AG08395 (cell line): ENCODE results near the gene FILIP1L.

Experiments
- DNase-seq: peaks from one replicate; pipeline ENCODE4 v3.0.0; 2012; ENCODE audit warnings: mixed read lengths, low spot score

The FILIP1L gene

DNA sequence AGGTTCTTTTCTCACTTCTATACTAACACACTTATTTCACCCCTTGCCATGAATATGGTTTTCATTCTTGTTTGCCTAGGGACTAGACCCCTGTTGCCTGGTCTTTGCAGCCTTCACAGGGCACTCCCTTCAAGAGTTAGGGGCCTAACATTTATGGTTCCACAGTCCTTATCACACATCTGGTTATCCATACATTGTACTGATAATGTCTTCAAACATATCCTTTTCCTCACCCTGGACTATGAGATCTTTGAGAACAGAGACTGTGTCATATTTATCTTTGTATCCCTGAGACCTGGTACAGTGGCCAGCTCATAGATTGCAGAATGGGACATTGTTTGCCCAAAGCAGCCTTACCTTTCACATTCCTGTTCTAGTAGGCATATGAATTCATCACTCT lies 190.4 kb downstream of the FILIP1L start:
- no peak for DNase-seq

GRCh38 chr3:99921986-99922385 lies 192.3 kb downstream of the FILIP1L start:
- no peak for DNase-seq

DNA sequence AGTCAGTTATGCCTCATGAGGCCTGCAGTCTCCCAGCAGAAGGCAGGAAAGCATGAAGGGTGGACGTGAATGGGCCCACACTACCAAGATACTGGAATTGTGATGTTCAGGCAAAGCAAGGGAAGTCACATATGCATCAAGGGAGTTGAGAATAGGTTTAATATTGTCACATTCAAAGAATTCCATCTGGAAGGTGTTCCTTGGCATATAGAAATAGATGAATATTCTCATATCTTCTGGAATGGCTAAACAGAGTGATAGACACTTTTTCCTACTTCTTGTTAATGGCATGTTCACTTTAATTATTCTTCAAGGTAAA lies 193.0 kb downstream of the FILIP1L start:
- no peak for DNase-seq

DNA sequence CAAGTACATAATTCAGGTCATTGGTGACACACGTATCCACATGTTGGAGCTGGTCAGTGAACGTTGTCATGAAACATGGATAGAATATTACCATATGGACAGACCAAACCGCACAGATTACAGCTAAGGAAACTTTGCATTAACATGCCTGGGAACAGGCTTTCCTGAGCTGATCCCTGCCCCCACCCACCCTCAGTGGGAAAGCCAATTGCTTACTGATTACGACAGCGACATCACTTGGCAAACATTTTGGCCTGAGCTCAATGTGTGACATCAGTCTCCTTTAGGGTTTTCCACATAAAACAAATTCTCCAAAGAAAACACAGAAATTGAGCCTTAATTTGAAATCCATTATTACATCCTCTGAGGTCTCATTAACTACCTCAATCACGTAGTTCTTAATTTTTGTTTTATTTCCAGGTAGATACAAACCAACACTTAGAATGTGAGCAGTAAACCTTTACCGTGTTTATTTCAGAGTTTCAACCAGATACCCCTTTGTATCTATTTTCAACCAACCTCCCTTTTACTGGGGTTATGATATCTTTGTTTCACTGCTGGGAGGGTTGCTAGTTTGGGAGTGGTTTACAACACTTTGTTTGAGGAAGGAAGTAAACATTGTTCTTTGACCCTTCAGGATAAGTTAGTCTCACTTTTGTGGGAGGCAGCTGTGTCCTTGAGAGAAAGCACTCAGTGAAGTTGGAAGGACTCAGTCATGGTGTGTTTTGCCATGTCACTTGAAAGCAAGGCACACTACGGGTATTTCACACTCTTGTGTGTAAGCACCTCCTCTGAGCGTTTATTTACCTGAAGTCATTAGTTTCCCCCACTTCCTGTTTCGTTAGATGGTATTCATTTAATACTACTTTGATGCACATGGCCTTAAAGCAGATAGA lies 193.6 kb downstream of the FILIP1L start:
- peak; percentile 53 for DNase-seq

DNA sequence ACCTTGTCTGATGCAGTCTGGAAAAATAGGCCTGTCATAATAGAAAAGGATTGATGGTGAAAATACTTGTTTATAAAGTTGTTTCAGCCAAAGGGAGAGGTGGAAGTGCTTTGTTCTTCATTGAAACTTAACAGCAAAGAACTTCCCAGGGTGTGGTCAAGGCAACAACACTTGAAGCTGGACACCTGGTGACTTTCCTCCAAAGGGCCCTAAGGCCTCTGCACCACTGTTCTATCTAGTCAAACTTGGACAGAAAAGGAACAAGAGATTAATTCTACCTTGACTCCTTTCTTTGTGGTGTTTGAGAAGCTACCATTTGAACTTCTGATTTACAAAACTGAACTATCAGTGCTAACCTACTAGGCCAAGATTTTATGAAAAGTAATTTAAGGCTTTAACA lies 194.6 kb downstream of the FILIP1L start:
- no peak for DNase-seq

- DNase-seq: no peak
Observed at GRCh38 chr3:99918715-99919114, 195.6 kb downstream of the FILIP1L start.

GRCh38 chr3:99915906-99916432 lies 198.3 kb downstream of the FILIP1L start:
- no peak for DNase-seq

GRCh38 chr3:99911433-99911832 lies 202.9 kb downstream of the FILIP1L start:
- no peak for DNase-seq

DNA sequence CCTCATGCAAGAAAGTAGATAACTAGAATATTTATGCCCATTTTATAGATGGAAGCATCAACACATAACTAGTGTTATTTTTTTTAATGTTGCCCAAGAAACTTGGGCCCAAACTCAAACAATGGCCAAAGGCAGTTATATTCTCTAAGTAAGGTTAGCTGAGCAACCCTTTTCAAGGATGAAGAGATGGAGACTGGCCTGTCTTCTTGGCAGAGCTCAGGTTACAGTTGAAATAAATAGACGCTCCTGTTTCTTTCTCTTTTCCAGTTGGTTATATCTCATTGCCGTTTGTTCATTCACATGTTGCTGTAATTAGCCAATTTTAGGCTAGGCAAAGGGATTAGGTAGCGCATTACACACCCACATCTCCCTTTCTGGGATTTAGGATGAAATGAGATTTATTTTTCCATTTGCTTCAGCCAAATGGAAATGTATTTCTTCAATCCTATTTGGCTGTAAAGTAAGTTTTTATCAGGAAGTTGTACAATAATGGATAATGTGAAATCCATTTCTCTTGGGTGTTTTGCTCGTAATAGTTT lies 203.5 kb downstream of the FILIP1L start:
- DNase-seq: no peak

DNA sequence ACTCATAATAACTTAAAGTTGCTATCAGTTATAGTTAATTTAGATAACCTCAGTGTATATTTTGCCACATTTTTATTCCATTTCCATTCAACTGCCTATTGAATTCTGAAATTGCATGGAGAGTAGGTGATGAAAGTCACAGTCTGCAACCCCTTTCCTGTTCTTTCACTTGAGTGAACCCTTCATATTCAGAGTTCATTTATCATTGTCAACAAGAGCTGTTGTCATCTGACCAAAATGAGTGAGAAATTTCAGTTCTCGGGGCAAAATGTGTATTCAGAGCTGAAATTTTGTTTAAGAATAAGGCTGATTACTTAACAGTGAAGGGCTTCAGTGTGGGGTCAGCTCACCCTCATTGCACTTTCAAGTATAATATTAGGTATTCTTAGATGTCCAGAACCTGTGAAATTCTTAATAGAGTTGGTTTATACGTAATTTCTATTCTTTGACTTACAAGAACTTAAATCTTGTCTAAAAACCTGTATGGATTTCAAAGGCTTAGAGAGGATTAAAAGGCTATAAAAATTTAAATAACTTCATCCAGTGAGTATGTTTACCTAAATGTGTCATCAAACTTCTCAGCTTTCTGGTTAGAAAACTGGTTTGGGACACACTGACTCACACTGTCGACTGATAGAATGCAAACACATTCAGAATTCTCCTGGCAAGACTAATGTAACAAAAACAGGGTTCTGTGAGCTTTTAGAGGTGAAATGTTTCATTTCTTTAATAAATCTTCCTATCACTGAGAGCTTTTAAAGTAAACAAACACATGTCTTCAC lies 204.4 kb downstream of the FILIP1L start:
- peak; percentile 51 for DNase-seq

DNA sequence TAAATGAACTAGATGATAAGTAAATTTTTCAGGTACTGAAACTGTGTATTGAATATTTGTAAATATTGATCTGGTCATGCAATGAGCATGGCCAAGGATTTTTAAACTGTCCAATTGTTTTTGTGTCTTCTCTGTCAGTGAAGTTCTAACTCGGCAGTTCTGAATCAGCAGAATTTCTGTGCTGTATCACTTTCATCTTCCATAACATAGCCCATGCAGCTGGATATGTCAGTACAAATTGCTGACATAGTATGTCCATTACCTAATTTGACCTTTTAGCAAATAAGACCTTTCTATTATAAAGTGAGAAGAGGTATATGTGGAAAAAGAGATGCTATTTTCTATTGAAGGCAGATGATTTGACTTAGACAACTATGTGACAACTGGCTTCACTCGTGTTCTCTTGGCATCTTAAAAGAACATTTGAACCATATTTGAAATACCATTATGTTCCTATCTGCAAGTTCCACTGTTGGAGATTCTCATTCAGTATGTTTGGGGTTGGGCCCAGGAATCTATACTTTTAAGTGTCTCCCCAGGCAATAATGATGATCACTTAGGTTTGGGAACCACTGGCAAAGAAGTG lies 206.2 kb downstream of the FILIP1L start:
- DNase-seq: no peak

DNA sequence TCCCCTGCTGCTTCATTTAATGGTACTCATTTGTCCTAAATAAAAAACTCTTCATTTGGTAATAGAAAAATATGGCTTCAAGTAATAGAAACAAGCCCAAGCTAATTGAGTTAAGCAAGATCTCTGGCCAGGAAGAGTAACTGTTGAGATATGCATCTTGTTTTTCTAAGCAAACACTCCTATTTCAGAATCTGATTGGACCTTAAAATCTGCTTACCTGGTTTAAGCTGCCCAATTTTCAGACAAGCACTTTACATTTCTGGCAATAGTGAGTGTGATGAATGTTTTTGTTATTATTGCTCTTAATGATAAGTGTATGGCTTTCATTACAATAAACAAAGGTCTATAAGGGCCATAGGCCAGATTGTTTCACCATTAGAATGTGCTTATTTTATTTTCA lies 210.4 kb downstream of the FILIP1L start:
- no peak for DNase-seq

DNA sequence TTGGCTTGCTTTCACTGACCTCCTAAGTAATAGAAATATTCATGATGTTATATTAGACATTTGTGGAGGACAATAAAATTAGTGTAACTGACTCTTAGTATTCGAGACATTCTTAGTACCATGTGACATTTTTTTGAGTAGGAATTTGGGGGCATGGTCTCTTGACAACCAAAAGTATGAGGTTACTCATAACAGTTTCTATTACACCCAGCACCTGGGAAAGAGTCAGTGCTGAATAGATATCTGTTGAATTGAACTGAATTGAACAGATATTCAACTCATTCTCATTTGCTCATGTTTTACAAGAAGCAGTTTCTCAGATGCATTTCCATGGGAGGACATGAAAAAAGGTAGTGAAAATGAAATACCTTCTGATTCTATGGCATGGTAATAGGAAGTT lies 212.2 kb downstream of the FILIP1L start:
- DNase-seq: no peak

- DNase-seq: peak; percentile 53
Observed at GRCh38 chr3:99901200-99901926, 212.9 kb downstream of the FILIP1L start.

DNA sequence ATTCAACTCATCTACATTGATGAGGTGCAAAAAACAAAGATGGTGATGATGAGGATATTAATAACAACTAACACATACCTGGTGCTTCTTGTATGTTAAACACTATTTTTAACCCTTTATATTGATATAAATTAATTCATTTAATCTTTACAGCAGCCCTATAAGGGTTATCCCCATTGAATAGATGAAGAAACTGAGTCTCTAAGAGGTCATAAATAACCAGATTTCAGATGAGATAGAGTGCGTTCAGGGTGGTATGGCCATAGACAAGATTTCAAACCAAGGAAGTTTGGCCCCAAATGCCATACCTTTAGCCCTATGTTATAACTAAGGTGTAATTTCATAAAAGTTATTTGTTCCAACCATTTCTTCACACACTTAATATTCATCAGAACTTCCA lies 214.1 kb downstream of the FILIP1L start:
- no peak for DNase-seq

DNA sequence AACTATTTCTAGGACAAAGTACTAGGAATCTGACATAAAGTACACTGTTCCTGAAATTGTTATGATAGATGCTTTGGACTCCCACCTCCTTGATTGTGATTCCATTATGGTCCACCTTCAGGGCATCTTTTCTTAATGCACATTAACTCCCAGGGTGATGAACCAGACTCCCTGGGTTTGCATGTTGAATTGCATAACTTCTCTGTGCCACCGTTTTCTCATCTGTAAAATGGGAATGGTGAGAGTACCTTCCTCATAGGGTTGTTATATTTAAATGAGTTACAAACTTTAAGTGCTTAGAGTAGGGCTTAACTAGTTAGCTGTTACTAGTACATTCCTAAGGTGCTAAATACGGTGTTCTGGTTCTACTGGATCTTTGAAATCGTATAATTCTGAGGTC lies 214.7 kb downstream of the FILIP1L start:
- DNase-seq: no peak

DNA sequence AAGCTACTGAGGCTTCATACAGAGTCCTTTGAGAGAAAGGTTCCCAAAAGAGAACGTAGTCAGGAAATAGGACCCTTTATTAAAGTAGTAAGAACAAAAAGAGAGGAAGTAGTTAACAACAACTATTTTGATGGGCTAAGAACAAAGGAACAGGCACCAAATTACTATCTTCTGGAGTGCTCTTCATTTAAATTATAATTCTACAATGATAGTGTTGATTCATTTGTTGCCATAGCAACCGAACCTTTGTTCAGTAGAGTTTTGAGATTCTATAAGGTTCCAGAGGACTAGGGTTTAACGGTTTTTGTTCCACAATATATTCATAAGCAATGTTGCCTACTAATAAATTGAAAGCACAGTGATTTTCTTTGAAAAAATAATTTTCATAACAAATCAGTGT lies 217.8 kb downstream of the FILIP1L start:
- DNase-seq: no peak

GRCh38 chr3:99895703-99896441 lies 218.4 kb downstream of the FILIP1L start:
- peak; percentile 67 for DNase-seq

DNA sequence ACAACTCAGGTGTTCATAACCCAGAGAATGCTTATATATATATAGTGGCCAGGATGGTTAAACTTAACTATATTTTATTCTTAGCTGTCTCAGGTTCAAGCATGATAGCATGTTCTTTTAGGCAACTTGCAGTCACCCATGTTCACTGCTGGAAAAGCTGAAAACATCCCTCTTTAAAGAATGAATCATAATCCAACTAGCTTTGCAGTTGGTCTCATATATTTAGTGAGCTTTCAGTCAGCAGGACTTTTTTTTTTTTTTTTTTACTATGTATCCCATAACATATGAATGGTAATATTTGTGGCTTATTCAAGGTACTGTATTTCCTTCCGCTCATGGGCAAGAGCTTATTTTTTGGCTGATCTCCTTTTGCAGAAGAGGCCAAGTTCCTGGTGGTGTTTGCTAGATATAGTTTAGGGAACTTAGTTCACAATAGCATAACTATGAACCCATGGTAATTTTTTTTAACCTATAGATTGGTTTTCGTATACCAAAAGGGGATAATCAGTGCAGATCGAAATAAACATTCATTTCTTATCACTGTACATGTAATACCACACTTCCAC lies 219.1 kb downstream of the FILIP1L start:
- DNase-seq: no peak

DNA sequence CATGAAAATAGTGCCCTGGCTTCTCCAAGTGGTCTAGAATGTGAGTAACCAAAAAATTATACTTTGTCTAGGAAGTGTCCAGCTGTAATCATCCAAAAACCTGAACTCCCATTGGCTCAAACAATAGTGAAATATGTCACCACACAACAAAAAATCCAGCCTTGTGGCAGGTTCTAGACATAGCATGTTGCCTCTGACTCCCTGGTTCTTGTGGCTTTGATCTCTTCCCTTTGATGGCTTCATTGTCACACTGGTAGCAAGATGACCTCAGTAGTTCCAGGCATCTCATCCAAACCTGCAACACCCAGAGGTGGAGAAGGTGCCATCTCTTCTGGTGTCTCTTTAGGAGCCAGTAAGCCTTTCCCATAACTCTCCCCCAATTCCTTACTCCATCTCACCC lies 222.0 kb downstream of the FILIP1L start:
- no peak for DNase-seq
